GM12891 (cell line): ENCODE measurements around the gene CHRNA4.

Experiments
- PAX5 ChIP-seq: IDR thresholded peaks from 2 replicates; pipeline ENCODE4 v1.6.1; 2011; ENCODE audit warnings: low read length, moderate library complexity, mild to moderate bottlenecking; ENCODE audit not compliant: insufficient read depth, severe bottlenecking
- POLR2A ChIP-seq: IDR thresholded peaks from 2 replicates; pipeline ENCODE4 v1.6.1; 2011; ENCODE audit warnings: low read depth, low read length, control low read depth
- POLR2AphosphoS5 ChIP-seq: IDR thresholded peaks from 2 replicates; pipeline ENCODE4 v1.6.1; 2011; ENCODE audit warnings: low read depth, low read length, control low read depth
- SPI1 ChIP-seq: IDR thresholded peaks from 2 replicates; pipeline ENCODE4 v1.6.1; 2011; ENCODE audit warnings: low read depth, low read length, control low read depth
- TAF1 ChIP-seq: IDR thresholded peaks from 2 replicates; pipeline ENCODE4 v1.6.1; 2011; ENCODE audit warnings: low read depth, low read length, control low read depth

DNA sequence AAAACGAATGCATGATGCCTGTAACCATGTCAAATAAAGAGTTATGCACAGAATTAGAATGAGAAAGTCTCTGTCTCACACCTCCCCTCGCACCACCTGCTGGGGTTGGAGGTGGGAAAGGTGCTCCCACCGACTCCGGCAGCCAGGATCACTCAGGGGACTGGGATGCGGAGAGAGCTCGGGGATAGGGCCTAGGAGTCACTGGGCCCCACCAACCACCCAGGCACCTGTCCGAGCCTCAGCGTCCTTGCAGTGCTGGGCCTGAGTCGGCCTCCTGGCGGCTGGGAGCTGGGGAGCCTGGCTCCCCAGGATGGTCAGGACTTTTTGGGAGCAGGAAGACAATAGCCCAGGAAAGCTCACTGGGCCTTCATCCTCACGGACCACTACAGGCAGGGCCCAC, 22.4 kb upstream of the CHRNA4 start:
- TF ChIP-seq TAF1 (no peak), POLR2AphosphoS5 (no peak), POLR2A (no peak), PAX5 (no peak), SPI1 (no peak)
